IMR-90 (cell line): Measurements from ENCODE around the gene SYNC. TPM values are rescaled to one million over a fixed set of nuclear protein-coding genes. Genes with fewer than 3 reads are reported as not detected.
"Not testable (repeated sequence)": the region's sequence is repeated elsewhere in the genome, so short reads cannot be mapped to it uniquely, and the experiment has no call there.

Experiments used
- ATAC-seq: fragments of 200-7000 bp; cut with Tn5 transposase; 2 replicates; pipeline ENCODE4 v1.9.1; 2020; ENCODE audit warnings: low read depth, mild to moderate bottlenecking, moderate library complexity
- BruUV-seq: library from RNA; stranded (reverse); fragments of 400-500 nt; replicated peaks from 2 replicates; lab custom pipeline; 2021; lab: Mats Ljungman, UMichigan
- CTCF ChIA-PET: fragments of 300-600 bp; formaldehyde crosslinking; extraction: SDS; loops from one replicate; lab custom pipeline; 2021; ENCODE audit warnings: antibody characterized with exemption; lab: Yijun Ruan, JAX
- POLR2A ChIA-PET: fragments of 300-600 bp; sonication (Branson Sonifier 250); formaldehyde crosslinking; loops from one replicate; lab custom pipeline; 2022; ENCODE audit warnings: antibody characterized with exemption; ENCODE audit not compliant: unreplicated experiment; lab: Charles Lee
- DNase-seq: peaks from one replicate; pipeline ENCODE4 v3.0.0; 2013
- H2AFZ ChIP-seq: replicated peaks from 2 replicates; pipeline ENCODE3; 2013; ENCODE audit warnings: low read length, mild to moderate bottlenecking; ENCODE audit not compliant: poor library complexity
- H2AK5ac ChIP-seq: 2 replicates; pipeline ENCODE4 v1.6.1; 2013; ENCODE audit warnings: low read depth, low read length, inconsistent platforms
- H2AK9ac ChIP-seq: replicated peaks from 2 replicates; pipeline ENCODE3; 2013; ENCODE audit warnings: mild to moderate bottlenecking, low read depth, low read length, moderate library complexity; ENCODE audit not compliant: poor library complexity
- H2BK120ac ChIP-seq: 2 replicates; pipeline ENCODE4 v1.6.1; 2013; ENCODE audit warnings: low read depth, low read length, inconsistent platforms
- H2BK15ac ChIP-seq: 3 replicates; pipeline ENCODE4 v1.6.1; 2013; ENCODE audit warnings: low read depth, low read length, inconsistent platforms
- H2BK20ac ChIP-seq: 2 replicates; pipeline ENCODE4 v1.6.1; 2013; ENCODE audit warnings: low read depth, mild to moderate bottlenecking, inconsistent platforms, low read length, moderate library complexity
- H2BK5ac ChIP-seq: 2 replicates; pipeline ENCODE4 v1.6.1; 2013; ENCODE audit warnings: mild to moderate bottlenecking, low read depth, low read length, inconsistent platforms; ENCODE audit not compliant: poor library complexity, severe bottlenecking
- H3K14ac ChIP-seq: replicated peaks from 2 replicates; pipeline ENCODE4 v1.6.1; 2013; ENCODE audit warnings: low read depth, low read length, inconsistent platforms
- H3K18ac ChIP-seq: 2 replicates; pipeline ENCODE4 v1.6.1; 2013; ENCODE audit warnings: low read depth, low read length, control low read depth
- H3K23ac ChIP-seq: 2 replicates; pipeline ENCODE4 v1.6.1; 2013; ENCODE audit warnings: low read depth, low read length, inconsistent platforms
- H3K27ac ChIP-seq: 2 replicates; pipeline ENCODE4 v1.5.1; 2013; ENCODE audit warnings: mild to moderate bottlenecking, control low read depth, low read length; ENCODE audit not compliant: insufficient read depth
- H3K27me3 ChIP-seq: 2 replicates; pipeline ENCODE4 v1.6.1; 2013; ENCODE audit warnings: low read length; ENCODE audit not compliant: control insufficient read depth, insufficient read depth
- H3K36me3 ChIP-seq: 2 replicates; pipeline ENCODE4 v1.6.1; 2013; ENCODE audit warnings: low read length, mixed read lengths; ENCODE audit not compliant: control insufficient read depth, insufficient read depth
- H3K4ac ChIP-seq: 2 replicates; pipeline ENCODE4 v1.6.1; 2013; ENCODE audit warnings: low read depth, low read length, inconsistent platforms
- H3K4me1 ChIP-seq: 2 replicates; pipeline ENCODE4 v1.6.1; 2013; ENCODE audit warnings: low read length, mixed read lengths; ENCODE audit not compliant: control insufficient read depth, insufficient read depth
- H3K4me2 ChIP-seq: 2 replicates; pipeline ENCODE4 v1.6.1; 2013; ENCODE audit warnings: low read depth, mild to moderate bottlenecking, control low read depth, low read length, moderate library complexity
- H3K4me3 ChIP-seq: 2 replicates; pipeline ENCODE4 v1.5.1; 2013; ENCODE audit warnings: low read depth, mild to moderate bottlenecking, control low read depth, low read length, moderate library complexity; ENCODE audit not compliant: insufficient read depth
- H3K56ac ChIP-seq: 2 replicates; pipeline ENCODE4 v1.6.1; 2013; ENCODE audit warnings: low read length, inconsistent platforms; ENCODE audit not compliant: insufficient read depth; ENCODE audit errors: extremely low read depth
- H3K79me1 ChIP-seq, 2 experiments: 2 replicates each; pipeline ENCODE4 v1.6.1; 2013; ENCODE audit warnings: low read length in 2 of 2, inconsistent platforms in 1 of 2, low read depth in 1 of 2
- H3K9ac ChIP-seq: 2 replicates; pipeline ENCODE4 v1.6.1; 2013; ENCODE audit warnings: low read depth, low read length, control low read depth
- H3K9me1 ChIP-seq: 2 replicates; pipeline ENCODE4 v1.6.1; 2013; ENCODE audit warnings: low read length, inconsistent platforms; ENCODE audit not compliant: insufficient read depth
- H3K9me3 ChIP-seq: 2 replicates; pipeline ENCODE4 v1.6.1; 2013; ENCODE audit warnings: low read length; ENCODE audit not compliant: control insufficient read depth, insufficient read depth
- H4K20me1 ChIP-seq: 2 replicates; pipeline ENCODE4 v1.6.1; 2013; ENCODE audit warnings: low read length, inconsistent platforms; ENCODE audit not compliant: insufficient read depth
- H4K5ac ChIP-seq: 2 replicates; pipeline ENCODE4 v1.6.1; 2013; ENCODE audit warnings: mild to moderate bottlenecking, low read depth, low read length, control low read depth
- H4K8ac ChIP-seq, 2 experiments: 2 replicates each; pipeline ENCODE4 v1.6.1; 2013; ENCODE audit warnings: low read depth in 2 of 2, low read length in 2 of 2, control low read depth in 1 of 2, inconsistent platforms in 1 of 2
- H4K91ac ChIP-seq: 2 replicates; pipeline ENCODE4 v1.6.1; 2013; ENCODE audit warnings: low read depth, low read length, inconsistent platforms; ENCODE audit not compliant: insufficient read depth
- WGBS, 2 experiments: methylation state at CpG; one replicate each; pipeline versions ENCODE4 v1.1.5 to v1.1.7; 2013; ENCODE audit warnings: missing lambda C conversion rate in 2 of 2; ENCODE audit not compliant: insufficient read length in 1 of 2; ENCODE audit errors: extremely low coverage in 2 of 2; 5-methylcytosine and 5-hydroxymethylcytosine counted together
- dilution Hi-C: fragments of 300-500 bp; cut with HindIII; formaldehyde crosslinking; loops from one replicate; pipeline ENCODE4 v1.14.3; 2018; ENCODE audit warnings: low sequenced_read_pairs; ENCODE audit not compliant: unreplicated experiment
- in situ Hi-C: fragments of 300-500 bp; cut with MboI; formaldehyde crosslinking; loops from 3 replicates; pipeline ENCODE4 v1.14.3; 2019; ENCODE audit warnings: low sequenced_read_pairs, inconsistent platforms, mixed read lengths
- intact Hi-C: fragments of 100-400 bp; cut with micrococcal nuclease; formaldehyde crosslinking; loops from 2 replicates; pipeline ENCODE4 v1.10.0; 2022
- microRNA-seq, 2 experiments: library from miRNA; stranded (forward) in 1 of 2; unstranded in 1 of 2; fragments of 10-50 nt in 1 of 2; fragments of <30 nt in 1 of 2; gene quantifications in 1 of 2; microRNA quantifications in 1 of 2; one replicate each; pipeline versions ENCODE3 to v1.1.0; 2013 to 2020; ENCODE audit not compliant: insufficient read depth in 1 of 2, insufficient read length in 1 of 2, unreplicated experiment in 1 of 2
- polyA plus RNA-seq, 3 experiments: library from polyadenylated mRNA; depleted of rRNA; stranded (reverse); fragments of >200 nt; gene quantifications; 2 replicates each; pipeline ENCODE4 v1.2.3, GENCODE V29; 2012; ENCODE audit warnings: low replicate concordance in 1 of 3
- small RNA-seq, 5 experiments: library from RNA; depleted of rRNA; stranded (forward); fragments of <200 nt; gene quantifications; one replicate each; pipeline ENCODE3, GENCODE V24; 2012
- total RNA-seq: library from RNA; depleted of rRNA; stranded (reverse); fragments of >200 nt; gene quantifications from 2 replicates; pipeline ENCODE4 v1.2.3, GENCODE V29; 2012; rRNA removed

The SYNC gene
- total and polyA plus RNA-seq, 2 of the 4 experiments (the other 2 are of a cell fraction): 48.9 to 103 TPM

DNA sequence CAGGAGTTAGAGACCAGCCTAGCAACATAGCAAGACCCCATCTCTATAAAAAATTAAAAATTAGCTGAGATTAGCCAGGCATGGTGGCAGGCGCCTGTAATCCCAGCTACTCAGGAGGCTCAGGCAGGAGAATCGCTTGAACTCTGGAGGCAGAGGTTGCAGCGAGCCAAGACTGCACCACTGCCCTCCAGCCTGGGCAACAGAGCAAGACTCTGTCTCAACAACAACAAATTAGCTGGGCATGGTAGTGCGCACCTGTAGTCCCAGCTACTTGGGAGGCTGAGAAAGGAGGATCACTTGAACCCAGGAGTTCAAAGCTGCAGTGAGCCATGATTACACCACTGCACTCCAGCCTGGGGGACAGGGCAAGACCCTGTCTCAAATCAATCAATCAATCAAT is 72.4 kb downstream of the SYNC start:
- H3K4me2 ChIP-seq, H2BK120ac ChIP-seq, H3K27me3 ChIP-seq, intact Hi-C loops, H3K9ac ChIP-seq, H3K9me3 ChIP-seq, H4K91ac ChIP-seq, DNase-seq, BruUV-seq, H2AK5ac ChIP-seq, H3K27ac ChIP-seq, H2BK15ac ChIP-seq, H3K79me1 ChIP-seq, H2BK20ac ChIP-seq, ATAC-seq, H2AK9ac ChIP-seq, H2BK5ac ChIP-seq, CTCF ChIA-PET, H3K56ac ChIP-seq, H3K23ac ChIP-seq, H4K8ac ChIP-seq, H4K20me1 ChIP-seq, H3K4ac ChIP-seq, H3K18ac ChIP-seq, H4K5ac ChIP-seq, POLR2A ChIA-PET, H2AFZ ChIP-seq, in situ Hi-C loops, dilution Hi-C loops, H3K9me1 ChIP-seq, H3K14ac ChIP-seq, H3K4me3 ChIP-seq, H3K4me1 ChIP-seq: not testable (repeated sequence)
- peaks cover 12% of the 10 kb centered on the region for H3K36me3 ChIP-seq
- 93% methylated on average over 3 of the region's 4 CpGs; no CpG with 5 or more reads in 1 of the 2 experiments for WGBS, 2 experiments

Small RNA genes lying within 50 kb of the gene (microRNA-seq; reads per million reads assigned to microRNA genes)
- not detected for gene RF00019 (ENCODE audit: insufficient read depth, insufficient read length)

Small RNA genes lying within 50 kb of the gene (small RNA-seq; reads per million reads assigned to genes)
- gene RF00019: 0 reads per million in 5 experiments

Other genes with a start within 250 kb of the SYNC start
- not detected in 2 replicates for gene ZBTB8B, start 237.7 kb downstream of the SYNC start, total RNA-seq
- gene ZBTB8B, start 237.7 kb downstream of the SYNC start, polyA plus RNA-seq (2012; rRNA removed): not detected in 2 replicates
- 6.1 and 7.5 TPM in 2 replicates for gene ZBTB8A, start 163.3 kb downstream of the SYNC start, total RNA-seq
- gene ZBTB8A, start 163.3 kb downstream of the SYNC start, polyA plus RNA-seq (2012; rRNA removed): 1.8 and 2.1 TPM in 2 replicates
- 31.0 and 59.2 TPM in 2 replicates for gene ZBTB8OS, start 52.2 kb downstream of the SYNC start, total RNA-seq
- 43.5 and 52.6 TPM in 2 replicates for gene ZBTB8OS, start 52.2 kb downstream of the SYNC start, polyA plus RNA-seq (2012; rRNA removed)
- gene RBBP4, start 51.6 kb downstream of the SYNC start, total RNA-seq: 138 and 161 TPM in 2 replicates
- 71.0 and 82.9 TPM in 2 replicates for gene RBBP4, start 51.6 kb downstream of the SYNC start, polyA plus RNA-seq (2012; rRNA removed)
- 149 and 166 TPM in 2 replicates for gene YARS1, start 114.6 kb upstream of the SYNC start, total RNA-seq
- 62.3 and 100 TPM in 2 replicates for gene YARS1, start 114.6 kb upstream of the SYNC start, polyA plus RNA-seq (2012; rRNA removed)
- gene S100PBP, start 114.9 kb upstream of the SYNC start, total RNA-seq: 20.3 and 25.8 TPM in 2 replicates
- 12.6 and 13.9 TPM in 2 replicates for gene S100PBP, start 114.9 kb upstream of the SYNC start, polyA plus RNA-seq (2012; rRNA removed)
- 1.6 and 1.7 TPM in 2 replicates for gene FNDC5, start 168.1 kb upstream of the SYNC start, total RNA-seq
- 1.2 and 1.5 TPM in 2 replicates for gene FNDC5, start 168.1 kb upstream of the SYNC start, polyA plus RNA-seq (2012; rRNA removed)
- not detected in 2 replicates for gene HPCA, start 183.7 kb upstream of the SYNC start, total RNA-seq
- gene HPCA, start 183.7 kb upstream of the SYNC start, polyA plus RNA-seq (2012; rRNA removed): 0.22 and 0.30 TPM in 2 replicates
- 25.5 and 33.1 TPM in 2 replicates for gene TMEM54, start 198.6 kb upstream of the SYNC start, total RNA-seq
- 75.2 and 82.4 TPM in 2 replicates for gene TMEM54, start 198.6 kb upstream of the SYNC start, polyA plus RNA-seq (2012; rRNA removed)